ENCODE data around the gene NCCRP1.
"Not testable (repeated sequence)": the region's sequence is repeated elsewhere in the genome, so short reads cannot be mapped to it uniquely, and the experiment has no call there.

Gene NCCRP1

DNA sequence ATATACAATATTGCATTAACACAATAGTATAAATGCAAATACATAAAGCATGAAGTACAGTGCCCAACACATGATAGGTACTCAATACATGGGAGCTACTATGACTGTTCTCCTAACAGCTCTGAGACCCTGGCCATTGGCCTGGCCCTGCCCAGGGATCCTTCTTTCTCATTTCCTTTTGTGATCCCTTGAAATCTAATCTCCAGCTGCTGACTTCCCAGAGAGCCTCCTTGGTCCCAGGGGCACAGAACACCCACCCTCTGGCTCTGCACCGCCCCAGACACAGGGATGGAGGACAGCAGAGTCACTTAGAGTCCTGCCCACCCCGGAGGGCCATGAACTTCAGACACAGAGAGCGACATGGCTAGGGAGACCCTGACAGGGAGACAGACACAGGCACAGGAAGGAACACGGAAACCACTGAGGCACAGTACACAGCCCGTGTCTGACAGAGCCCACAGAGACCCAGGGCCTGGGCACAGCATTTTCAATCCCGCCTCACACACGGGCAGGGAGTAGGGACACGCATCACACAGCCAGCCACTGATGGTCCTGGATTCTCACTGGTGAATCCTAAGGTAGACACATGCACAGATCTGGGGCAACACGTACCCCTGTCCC, 11.5 kb downstream of the NCCRP1 start:
- no peak for DNase-seq (ENCODE audit: low read depth)

DNA sequence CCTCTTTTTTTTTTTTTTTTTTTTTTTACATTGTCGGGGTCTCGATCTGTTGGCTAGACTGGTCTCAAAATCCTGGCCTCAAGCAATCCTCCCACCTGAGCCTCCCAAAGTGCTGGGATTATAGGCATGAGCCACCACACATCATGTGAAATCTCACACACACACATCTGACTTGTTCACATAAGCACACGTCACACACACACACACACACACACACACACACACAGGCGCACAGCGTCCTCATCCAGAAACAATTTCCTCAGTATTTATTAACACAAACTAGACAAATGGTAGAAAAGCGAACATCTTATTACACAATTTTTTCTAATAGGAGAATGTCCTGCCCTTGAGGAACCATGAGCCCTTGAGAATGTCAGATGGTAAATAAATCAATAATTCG, 12.4 kb downstream of the NCCRP1 start:
- no peak for DNase-seq (ENCODE audit: low read depth)

DNA sequence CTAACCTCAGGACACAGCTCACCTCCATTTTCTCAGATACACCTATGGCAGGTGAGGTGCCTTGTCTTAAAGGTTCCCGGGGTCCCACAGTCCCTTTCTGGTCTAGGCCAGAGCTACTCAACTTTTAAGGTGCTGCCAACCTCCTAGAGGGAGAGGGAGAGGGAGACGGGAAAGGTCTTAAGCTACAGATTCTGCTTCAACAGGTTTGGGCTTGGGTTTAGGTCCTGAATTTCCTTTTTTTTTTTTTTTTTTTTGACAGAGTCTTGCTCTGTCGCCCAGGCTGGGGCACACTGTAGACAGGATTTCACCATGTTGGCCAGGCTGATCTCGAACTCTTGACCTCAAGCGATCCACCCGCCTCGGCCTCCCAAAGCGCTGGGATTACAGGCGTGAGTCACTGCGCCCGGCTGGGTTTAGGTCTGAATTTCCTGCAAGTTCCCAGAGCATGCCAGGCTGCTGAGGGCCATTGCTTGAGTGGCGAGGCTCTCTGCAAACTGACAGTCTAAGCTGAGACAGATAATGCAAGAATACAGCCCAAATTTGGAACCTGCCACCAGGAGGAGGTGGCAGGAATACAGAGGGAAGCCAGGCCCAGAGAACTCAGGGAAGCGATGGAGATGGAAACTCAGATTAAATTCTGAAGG, 15.1 kb downstream of the NCCRP1 start:
- no peak for DNase-seq (ENCODE audit: low read depth)

DNA sequence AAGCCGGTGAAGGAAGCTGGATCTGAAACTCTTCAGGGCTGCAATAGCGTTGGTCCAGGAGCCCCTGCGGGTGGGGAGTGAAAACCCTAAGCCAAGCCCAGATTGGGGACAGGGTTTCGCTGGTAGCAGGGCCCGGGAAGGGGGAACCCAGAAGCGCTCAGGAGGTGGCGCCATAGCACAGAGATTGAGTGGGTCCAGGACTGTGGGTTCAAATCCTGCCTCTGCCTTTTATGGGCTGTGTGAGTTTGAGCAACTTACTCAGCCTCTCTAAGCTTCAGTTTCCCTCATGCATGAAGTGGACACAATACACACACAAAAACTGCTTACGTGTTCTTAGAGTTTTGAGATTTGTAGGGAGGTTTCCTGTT, 15.6 kb downstream of the NCCRP1 start:
- DNase-seq (ENCODE audit: low read depth): no peak

DNA sequence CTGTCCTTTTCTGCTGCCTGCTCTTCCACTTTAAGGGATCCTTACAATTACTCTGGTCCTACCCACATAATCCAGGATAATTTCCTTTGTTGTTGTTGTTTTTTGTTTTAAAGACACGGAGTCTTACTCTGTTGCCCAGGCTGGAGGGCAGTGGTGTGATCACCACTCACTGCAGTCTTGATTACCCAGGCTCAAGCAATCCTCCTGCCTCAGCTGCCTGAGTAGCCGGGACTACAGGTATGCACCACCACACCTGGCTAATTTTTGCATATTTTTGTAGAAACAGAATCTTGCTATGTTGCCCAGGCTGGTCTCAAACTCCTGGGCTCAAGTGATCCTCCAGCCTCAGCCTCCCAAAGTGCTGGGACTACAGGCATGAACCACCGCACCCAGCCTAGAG, 18.6 kb downstream of the NCCRP1 start:
- not testable (repeated sequence) for DNase-seq (ENCODE audit: low read depth)

DNA sequence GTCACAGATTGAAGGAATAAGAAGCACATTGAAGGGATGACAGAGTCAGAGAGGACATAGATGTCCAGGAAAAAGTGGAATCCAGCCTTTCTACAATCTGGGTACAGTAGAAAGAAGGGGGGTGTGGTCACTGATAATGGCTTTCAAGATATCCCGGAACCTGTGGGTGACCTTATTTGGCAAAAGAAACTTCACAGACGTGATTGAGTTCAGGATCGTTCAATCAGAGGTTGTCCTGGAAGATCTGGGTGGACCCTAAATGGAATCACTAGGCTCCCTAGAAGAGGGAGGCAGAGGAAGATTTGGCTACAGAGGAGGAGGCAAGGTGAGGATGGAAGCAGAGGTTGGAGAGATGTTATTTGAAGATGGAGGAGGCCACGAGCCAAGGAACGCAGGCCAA, 20.3 kb downstream of the NCCRP1 start:
- DNase-seq (ENCODE audit: low read depth): no peak

DNA sequence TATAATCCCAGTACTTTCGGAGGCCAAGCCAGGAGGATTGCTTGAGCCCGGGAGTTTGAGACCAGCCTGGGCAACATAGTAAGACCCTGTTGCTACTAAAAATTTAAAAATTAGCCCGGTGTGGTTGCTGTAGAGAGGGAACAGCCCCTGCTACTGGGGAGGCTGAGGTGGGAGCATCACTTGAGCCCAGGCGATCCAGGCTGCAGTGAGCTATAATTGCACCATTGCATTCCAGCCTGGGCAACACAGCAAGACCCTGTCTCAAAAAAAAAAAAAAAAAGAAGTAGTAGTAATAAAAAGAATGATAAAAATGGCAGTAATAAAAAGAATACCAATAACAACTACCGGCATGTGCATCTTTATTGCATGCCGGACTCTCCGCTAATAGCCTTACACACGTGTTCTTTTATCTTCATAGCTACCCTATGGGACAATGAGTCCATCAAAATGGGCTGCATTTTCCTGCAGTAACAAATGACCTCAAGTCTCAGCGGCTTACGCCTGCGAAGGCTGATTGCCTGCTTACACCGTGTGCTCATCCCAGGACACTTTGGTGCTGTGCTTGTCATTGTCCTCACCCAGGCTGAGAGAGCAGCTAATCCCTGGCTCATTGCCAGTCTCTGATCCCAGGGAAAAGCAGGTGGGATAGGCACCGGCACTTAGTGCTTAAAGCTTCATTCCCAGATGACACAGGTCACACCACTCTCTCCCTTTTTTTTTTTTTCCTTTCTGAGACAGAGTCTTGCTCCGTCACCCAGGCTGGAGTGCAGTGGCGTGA, 21.7 kb downstream of the NCCRP1 start:
- DNase-seq (ENCODE audit: low read depth): no peak

DNA sequence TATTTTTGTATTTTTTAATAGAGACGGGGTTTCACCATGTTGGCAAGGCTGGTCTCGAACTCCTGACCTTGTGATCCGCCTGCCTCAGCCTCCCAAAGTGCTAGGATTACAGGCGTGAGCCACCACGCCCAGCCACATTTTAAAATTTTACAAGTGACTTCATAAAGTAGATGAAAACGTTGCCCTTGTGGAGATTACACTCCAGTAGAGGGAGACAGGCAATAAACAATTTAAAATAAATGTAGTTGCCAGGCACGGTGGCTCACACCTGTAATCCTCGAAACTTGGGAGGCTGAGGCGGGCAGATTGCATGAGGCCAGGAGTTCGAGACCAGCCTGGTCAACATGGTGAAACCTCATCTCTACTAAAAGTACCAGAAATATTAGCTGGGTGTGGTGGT, 22.3 kb downstream of the NCCRP1 start:
- not testable (repeated sequence) for DNase-seq (ENCODE audit: low read depth)

DNA sequence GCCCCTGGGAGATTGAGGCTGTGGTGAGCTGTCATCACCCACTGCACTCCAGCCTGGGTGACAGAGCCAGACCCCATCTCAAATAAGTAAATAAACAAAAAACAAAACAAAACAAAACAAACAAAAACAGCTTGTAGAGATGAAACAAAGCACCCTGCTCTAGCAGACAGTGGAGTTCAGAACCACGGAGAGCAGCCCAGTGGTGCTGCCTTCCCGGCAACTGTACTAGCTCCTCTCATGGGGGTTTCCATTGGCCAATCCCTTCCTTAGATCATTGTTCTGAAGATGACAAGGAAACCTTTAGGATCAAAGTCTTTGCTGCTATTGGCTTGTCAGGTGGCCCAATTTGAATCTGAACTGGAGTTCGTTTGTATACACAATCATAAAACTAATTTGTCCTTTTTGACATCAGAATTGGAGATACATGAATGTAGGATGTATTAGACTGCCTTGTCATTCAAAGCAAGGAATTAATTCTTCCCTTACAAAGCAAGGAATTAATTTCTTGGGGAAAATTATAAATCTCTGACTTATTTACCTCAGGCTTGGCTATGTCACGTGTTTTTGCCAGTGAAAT, 27.0 kb downstream of the NCCRP1 start:
- no peak for DNase-seq (ENCODE audit: low read depth)

DNA sequence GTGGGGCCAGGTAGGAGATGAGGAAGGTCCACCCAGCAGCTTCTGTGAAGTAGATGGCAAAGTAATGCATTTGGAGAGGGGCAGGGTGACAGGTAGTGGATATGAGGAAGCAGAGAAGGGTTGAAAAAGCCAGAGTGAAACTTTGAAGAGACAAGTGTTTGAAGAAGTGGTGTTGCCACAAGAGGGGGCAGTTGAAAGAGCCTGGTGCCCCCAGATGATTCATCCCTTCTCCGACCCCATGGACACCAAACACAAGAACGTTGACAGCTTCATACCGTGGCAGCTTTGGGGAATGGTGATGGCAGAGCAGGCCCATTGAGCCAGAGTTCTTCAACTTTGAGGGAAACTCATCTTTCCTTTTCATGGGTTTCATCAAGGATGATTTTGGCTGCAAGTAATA, 28.1 kb downstream of the NCCRP1 start:
- DNase-seq (ENCODE audit: low read depth): no peak

DNA sequence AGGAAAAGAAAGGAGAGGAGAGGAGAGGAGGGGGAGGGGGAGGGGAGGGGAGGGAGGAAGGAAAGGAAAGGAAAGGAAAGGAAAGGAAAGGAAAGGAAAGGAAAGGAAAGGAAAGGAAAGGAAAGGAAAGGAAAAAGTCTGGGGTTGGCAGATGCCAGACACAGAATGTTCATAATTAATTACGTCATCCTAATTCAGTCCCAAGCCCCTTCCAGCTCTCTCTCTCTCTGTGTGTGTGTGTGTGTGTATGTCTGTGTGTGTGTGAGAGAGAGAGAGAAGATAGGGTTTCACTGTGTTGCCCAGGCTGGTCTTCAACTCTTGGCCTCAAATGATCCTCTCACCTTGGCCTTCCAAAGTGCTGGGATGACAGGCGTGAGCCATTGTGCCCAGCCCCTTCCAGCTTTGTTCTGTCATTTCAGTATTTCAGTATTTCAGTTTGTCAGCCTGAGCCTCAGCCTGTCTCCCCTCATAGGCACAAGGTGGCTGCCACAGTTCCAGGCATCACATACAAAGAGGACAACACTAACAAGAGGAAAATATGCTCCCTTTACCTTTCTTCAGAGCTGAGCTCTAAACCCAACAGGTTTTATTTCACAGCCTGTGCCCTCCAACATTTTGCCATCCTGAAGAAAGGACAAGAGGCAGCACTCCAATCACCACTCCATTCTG, 33.5 kb downstream of the NCCRP1 start:
- DNase-seq (ENCODE audit: low read depth): no peak

DNA sequence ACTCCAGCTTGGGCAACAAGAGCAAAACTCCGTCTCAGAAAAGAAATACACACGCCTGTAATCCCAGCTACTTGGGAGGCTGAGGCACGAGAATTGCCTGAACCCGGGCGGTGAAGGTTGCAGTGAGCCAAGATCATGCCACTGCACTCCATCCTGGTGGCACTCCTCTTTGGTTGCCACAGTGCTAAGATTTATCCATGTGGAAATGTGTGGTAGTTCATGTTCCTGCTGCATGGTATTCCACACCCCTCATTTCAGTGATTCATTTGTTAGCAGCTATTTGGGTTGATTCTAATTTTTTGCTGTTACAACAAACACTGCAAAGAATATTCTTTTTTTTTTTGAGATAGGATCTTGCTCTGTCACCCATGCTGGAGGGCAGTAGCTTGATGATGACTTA, 35.9 kb downstream of the NCCRP1 start:
- DNase-seq (ENCODE audit: low read depth): no peak

DNA sequence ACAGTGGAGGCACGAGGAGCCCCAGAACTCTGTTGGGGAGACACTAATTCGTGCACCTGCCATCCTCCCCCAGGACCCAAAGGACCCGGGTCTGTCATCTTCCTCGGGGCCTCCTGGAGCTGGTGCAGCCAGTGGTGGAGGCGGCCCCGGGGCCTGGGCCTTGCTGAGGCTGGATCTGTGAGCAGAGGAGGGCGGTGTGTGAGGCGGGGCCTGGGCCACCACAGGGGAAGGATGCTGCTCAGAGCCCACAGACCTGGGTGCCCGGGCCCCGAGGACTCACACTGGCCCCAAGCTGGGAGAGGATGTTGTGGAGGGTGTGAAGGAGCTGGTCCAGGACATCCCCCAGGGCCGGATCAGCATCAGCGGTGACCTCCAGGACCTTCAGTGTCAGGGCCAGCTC, 39.8 kb downstream of the NCCRP1 start:
- DNase-seq (ENCODE audit: low read depth): no peak

DNA sequence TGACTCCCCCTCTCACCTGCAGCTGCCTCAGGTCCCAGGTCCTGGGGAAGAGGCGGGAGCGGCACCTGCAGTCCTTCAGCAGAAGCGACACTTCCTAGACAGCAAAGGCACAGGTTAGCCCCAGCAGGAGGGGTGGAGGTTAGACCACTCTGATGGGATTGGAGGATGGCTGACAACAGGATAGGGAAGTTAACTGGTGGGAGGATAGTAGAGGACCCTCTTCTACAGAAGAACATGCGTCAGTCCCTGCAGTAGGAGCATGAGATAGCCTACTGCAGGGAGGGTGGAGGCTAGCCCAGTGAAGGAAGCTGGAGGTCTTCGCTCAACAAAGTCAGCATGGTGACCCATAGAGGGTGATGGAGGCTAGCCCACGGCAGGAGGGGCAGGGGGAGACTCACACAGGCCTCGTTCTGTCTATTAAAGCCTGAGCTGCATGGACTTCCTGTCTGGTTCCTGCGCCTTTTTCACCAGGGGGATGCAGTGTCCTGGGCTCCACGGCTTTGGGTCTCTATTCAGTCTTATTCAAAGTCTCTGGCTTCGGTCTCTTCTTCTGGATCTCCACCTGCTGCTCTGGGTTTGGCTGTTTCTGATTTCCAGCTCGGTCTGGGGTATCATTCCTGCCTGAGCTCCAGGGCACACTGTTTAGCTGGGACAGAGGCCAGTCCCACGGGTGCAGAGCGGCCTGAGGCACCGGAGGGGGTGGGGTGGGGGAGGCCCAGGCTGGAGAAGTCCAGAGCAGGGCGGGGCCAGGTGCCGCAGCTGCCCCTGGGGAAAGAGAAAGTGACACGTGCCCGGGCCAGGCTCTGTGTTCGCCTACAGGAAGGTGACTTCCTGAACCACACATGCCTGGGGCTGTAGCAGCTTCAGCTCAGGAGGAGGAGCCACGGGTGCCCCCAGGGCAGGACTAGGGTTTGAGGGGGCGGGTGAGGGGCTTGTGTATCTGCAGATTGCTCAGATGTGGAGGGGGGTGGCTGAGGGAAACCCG, 40.7 kb downstream of the NCCRP1 start:
- no peak for DNase-seq (ENCODE audit: low read depth)

DNA sequence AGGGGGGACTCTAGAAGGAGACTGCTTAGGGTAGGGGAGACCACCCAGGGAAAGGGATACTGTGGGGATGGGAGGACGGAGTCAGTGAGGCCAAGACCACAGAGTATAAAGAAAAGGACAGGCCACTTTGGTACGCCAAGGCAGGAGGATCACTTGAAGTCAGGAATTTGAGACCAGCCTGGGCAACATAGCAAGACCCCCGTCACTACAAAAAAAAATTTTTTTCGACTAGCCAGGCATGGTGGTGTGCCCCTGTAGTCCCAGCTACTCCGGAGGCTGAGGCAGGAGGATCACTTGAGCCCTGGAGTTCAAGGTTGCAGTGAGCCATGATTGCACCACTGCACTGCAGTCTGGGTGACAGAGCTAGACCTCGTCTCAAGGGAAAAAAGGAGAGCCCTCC, 41.4 kb downstream of the NCCRP1 start:
- no peak for DNase-seq (ENCODE audit: low read depth)

DNA sequence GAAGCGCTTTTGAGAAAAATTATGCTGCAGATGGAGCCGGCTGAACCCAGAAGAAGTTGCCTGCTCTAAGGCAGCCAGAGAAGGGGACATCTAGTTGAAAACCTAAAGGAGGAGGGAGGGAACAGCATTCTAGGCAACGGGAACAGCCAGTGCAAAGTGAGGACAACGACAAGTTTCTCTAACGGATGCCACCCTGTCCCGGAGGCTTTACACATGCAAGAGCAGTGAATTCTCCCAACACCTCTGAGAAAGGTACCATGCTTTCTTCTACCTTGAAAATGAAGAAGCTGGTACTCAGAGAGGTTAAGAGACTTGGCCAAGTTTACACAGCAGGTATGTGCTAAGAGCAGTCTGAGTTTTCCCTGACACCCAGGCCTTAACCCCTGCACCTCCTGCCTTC, 42.2 kb downstream of the NCCRP1 start:
- no peak for DNase-seq (ENCODE audit: low read depth)

DNA sequence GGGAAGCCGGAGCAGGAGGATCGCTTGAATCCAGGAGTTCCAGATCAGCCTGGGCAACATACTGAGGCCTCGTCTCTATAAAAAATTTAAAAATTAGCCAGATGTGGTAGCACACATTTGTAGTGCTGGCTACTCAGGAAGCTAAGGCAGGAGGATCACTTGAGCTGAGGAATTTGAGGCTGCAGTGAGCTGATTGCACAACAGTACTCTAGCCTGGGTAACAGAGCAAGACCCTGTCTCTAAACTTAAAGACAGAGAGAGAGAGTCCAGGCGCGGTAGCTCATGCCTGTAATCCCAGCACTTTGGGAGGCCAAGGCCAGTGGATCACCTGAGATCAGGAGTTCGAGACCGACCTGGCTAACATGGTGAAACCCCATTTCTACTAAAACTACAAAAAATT, 43.7 kb downstream of the NCCRP1 start:
- no peak for DNase-seq (ENCODE audit: low read depth)

DNA sequence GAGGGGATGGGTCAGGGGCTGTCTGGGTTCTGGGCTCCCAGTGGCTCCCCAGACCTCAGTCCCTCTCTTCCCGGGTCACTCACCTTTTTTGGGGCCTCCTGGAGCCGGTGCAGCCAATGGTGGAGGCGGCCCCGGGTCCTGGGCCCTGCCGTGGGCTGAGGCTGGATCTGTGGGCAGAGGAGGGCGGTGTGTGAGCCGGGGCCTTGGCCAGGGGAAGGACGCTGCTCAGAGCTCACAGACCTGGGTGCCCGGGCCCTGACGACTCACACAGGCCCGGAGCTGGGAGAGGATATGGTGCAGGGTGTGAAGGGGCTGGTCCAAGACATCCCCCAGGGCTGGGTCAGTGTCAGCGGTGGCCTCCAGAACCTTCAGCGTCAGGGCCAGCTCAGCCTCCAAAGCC, 47.0 kb downstream of the NCCRP1 start:
- not testable (repeated sequence) for DNase-seq (ENCODE audit: low read depth)

DNA sequence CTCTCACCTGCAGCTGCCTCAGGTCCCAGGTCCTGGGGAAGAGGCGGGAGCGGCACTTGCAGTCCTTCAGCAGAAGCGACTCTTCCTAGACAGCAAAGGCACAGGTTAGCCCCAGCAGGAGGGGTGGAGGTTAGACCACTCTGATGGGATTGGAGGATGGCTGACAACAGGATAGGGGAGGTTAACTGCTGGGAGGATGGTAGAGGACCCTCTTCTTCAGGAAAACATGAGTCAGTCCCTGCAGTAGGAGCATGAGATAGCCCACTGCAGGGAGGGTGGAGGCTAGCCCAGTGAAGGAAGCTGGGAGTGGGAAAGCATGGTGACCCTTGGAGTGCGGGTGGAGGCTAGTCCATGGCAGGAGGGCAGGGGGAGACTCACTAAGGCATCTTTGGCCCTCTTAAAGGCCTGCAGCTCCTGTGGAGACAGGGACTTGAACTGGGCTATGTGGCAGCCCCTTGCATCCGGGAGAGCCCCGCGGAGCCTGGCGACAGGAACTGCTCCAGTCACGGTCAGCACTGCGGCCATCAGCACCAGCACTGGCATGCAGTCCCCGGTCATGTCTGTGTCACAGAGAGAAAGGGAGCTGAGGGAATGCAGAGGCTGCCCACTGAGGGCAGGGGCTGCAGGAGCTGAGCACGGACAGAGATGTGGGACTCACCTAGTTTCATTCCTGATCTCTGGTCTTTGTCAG, 47.8 kb downstream of the NCCRP1 start, which contains the start of gene IFNL3:
Gene IFNL3 (minus strand): TSS at position 597 of the 691 bp plus-strand sequence. CDS start 39 bp downstream, at position 558.
- not testable (repeated sequence) for DNase-seq (ENCODE audit: low read depth)

DNA sequence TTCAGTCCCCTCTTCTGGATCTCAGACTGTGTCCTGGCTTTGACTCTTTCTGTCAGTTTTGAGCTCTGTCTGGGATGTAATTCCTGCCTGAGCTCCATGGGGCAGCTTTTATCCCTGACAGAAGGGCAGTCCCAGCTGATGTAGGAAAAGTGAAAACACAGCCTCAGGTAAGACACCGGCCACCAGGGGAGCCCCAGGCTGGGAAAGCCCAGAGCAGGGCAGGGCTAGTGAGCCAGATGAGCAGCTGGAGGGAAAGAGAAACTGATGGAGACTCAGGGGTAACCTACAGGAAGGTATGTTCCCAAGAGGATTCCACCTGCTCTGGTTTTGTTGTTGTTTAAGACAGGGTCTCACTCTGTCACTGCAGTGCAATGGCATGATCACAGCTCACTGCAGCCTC, 48.4 kb downstream of the NCCRP1 start:
- not testable (repeated sequence) for DNase-seq (ENCODE audit: low read depth)
